ENCODE measurements around the gene TUBB2B. TPM values are rescaled to one million over a fixed set of nuclear protein-coding genes. Genes with fewer than 3 reads are reported as not detected.

The TUBB2B gene
- total RNA-seq = 2.4 and 5.7 TPM in 2 replicates

DNA sequence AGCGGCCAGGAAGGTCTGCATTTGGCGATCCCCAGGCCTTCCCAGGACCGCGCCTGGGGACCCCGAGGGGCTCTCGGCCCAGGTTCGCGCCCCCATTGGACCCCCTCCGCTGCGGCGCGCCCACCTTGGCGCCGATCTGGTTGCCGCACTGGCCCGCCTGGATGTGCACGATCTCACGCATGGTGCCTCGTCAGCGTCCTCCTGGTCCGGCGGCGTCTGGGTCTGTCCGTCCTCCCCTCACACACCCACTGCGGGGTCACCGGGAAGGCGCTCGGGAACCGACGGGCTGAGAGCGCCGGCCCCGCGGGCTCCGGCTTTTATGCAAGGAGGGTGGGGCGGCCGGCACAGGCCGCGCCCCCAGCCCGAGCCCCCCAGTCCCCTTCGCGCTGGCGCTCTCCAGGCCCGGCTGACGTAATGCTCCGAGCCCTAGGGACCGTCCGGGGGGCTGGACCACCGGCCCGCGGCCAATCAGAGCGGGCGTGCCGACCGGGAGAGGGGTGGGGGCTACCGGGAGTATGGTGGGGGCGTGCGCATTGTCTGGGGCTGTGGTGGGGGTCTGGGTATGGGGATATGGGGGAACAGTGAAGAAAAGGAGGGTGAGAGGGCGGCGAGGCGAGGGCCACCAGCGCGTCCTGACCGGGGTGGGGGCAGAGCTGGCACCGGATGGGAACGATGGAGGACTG, at the start of gene TUBB2B:
Gene TUBB2B, minus strand, starts transcription at position 291 of the 683 bp plus-strand sequence. Its CDS starts 110 bp downstream, at position 181.
- DNase-seq (ENCODE audit: low read depth, low spot score) = no peak

DNA sequence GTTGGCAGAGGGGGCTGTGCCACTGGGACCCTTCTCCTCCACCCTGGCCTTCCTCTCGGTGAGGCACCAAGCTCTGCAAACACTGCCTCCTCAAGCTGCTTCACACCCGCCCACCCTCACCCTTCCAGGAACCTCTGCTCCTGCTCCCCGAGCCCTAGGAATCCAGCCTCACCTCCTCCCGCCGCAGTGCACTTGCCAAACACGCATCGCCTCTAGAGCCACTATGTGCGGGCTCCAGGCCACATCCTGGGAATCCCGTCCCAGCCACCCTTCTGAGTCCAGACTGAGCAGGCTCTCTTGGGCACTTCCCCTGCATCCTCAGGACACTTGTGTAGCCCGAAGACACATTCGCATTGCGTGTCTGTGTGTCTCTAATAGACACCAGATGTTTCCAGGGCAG, 49.8 kb upstream of the TUBB2B start:
- no peak for DNase-seq (ENCODE audit: low read depth, low spot score)

DNA sequence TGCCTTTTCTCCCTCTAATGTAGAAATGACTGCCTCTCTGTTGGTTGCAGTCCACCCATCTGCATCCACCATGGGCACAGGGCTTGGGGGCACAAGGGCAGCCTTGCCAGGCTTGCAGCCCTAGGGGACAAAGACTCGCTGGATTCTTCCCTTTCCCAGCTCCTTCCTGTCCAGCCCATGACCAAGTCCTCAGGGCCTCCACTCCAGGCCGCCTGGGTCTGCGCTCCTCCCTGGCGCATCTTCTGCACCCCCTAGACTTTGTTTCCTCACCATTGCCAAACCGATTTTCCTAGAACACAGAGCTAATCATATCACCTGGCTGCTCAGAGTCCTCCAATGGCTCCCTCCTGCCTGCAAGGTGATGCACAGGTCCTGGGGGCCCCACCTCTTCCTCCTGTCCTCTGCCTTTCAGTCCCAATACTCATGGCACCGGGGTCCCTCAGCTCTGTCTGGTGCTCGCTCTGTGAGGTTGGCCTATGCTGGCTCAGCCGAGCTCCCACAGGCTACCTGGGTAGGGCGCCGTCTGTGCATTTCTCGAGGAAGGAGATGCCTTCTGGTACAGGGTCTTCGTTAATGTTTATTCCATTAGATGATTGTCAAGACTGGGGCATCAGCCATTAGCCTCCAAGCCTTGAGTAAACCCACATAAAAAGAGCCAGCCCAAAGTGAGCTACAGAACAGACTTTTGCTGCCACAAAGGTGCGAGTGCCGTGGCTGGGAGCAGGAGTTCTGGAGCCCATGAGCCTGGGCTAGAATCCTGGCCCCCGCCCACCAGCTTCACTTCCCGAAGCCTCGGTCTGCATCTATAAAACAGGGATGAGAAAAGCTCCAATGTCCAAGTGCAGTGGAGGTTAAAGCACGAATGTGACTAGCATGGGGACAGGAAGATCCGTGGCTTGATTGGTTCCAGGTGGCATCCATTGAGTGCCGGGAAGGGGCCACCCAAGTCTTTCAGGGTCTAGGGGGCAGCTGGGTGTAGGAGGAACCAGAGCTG, 49.0 kb upstream of the TUBB2B start:
- DNase-seq (ENCODE audit: low read depth, low spot score) = no peak

- DNase-seq (ENCODE audit: low read depth, low spot score) = no peak
Measured at GRCh38 chr6:3273707-3274521, 46.5 kb upstream of the TUBB2B start.

GRCh38 chr6:3272911-3273547, 45.6 kb upstream of the TUBB2B start:
- DNase-seq (ENCODE audit: low read depth, low spot score) = no peak

- no peak for DNase-seq (ENCODE audit: low read depth, low spot score)
Measured at GRCh38 chr6:3271756-3272155, 44.3 kb upstream of the TUBB2B start.

GRCh38 chr6:3270258-3270657, 42.8 kb upstream of the TUBB2B start:
- no peak for DNase-seq (ENCODE audit: low read depth, low spot score)

- DNase-seq (ENCODE audit: low read depth, low spot score) = no peak
Measured at GRCh38 chr6:3269281-3269975, 42.0 kb upstream of the TUBB2B start.

- DNase-seq (ENCODE audit: low read depth, low spot score) = no peak
Measured at GRCh38 chr6:3268680-3269079, 41.2 kb upstream of the TUBB2B start.

DNA sequence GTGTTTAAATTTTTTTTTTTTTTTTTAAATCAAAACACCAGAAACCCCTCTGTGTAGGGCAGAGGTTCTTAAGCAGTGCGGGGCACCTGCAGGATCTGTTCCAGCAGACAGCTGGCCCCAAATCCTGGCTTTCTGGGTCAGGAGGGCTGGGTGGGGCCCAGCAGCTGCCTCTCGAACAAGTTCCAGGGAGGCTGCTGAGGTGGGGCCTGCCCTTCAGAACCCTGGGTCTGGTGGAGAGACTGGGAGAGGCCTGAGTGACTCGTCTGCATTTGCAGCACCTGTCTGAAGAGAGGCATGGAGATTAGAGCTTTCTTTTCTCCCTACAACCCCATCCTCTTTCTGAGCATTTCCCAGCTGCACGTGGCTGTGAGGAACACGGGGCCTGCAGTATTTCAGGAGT, 39.7 kb upstream of the TUBB2B start:
- no peak for DNase-seq (ENCODE audit: low read depth, low spot score)

GRCh38 chr6:3266170-3266569, 38.7 kb upstream of the TUBB2B start:
- DNase-seq (ENCODE audit: low read depth, low spot score) = no peak

- DNase-seq (ENCODE audit: low read depth, low spot score) = no peak
Measured at GRCh38 chr6:3265671-3266070, 38.2 kb upstream of the TUBB2B start.

- no peak for DNase-seq (ENCODE audit: low read depth, low spot score)
Measured at GRCh38 chr6:3264356-3264755, 36.9 kb upstream of the TUBB2B start.

DNA sequence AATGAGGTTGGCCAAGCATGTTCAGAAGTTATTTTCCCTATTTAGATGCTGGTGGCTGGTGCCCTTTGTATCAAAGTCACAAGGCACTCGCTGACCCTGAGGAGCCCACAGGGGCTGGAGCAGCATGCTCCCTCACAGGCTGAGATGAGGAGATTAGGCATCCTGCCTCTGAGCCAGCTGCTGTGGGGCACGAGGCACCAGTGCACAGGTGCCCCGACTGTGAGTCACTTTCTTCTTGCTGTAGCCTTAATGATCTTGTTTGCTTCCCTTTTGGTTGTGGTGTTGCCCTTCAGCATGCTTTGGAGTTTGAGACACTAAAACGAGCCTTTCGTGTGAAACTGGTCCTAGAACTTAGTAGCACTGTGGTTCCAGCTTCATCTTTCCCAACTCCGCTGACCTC, 35.6 kb upstream of the TUBB2B start:
- DNase-seq (ENCODE audit: low read depth, low spot score) = no peak

DNA sequence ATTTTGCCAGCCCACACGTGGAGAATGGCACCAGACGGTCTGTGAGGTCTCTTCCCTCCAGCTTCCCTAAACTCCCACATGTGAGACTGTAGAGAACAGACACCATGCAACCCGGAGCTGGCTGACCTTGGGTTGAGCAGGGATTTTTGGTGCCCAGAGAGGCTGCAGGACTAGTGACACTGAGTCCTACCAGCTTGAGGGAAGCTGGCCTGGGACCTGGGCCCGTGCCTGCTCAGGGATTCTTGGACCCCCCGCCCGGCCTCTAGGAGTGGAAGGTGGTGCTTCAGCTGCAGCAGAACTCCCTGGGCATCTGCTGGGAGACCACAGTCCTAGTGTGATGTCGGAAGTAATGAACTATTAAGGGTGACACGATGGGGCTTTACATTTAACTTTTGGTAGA, 34.5 kb upstream of the TUBB2B start:
- DNase-seq (ENCODE audit: low read depth, low spot score) = no peak

- DNase-seq (ENCODE audit: low read depth, low spot score) = no peak
Measured at GRCh38 chr6:3261518-3261820, 34.0 kb upstream of the TUBB2B start.

DNA sequence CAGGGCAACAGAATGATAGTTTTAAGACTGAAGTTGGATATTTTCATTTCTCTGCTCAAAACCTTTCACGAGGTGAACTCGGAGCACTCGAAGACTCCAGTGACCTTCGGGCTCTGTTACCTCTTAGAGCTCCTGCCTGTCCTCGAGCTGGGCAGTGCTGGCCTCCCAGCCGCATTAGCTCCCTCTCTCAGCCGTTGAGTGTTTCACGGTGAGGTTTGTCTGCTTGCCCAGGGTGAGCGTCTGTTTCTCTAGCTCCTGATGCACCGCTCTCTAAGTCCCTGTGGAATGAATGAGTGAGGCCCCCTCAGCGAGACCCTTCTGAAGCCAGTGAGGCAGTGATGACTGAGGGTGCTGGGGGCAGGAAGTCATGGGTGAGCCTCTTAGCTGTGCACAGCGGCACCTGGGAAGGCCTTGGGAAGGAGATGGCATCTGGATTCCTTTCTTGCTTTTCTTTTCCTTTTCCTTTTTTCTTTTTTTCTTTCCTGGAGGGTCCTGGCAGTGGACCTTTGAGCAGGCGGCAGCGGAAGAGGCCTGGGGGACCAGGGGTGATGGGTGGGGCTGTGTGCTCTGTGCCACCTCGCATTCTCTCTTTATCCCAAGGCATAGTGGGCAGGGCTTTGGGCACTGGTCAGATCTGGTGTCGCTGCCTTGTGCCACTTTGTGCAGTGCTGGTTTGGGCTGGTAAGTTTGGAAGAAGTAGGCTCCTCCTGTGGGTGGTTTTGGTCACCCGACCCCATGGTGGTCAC, 33.5 kb upstream of the TUBB2B start:
- no peak for DNase-seq (ENCODE audit: low read depth, low spot score)

DNA sequence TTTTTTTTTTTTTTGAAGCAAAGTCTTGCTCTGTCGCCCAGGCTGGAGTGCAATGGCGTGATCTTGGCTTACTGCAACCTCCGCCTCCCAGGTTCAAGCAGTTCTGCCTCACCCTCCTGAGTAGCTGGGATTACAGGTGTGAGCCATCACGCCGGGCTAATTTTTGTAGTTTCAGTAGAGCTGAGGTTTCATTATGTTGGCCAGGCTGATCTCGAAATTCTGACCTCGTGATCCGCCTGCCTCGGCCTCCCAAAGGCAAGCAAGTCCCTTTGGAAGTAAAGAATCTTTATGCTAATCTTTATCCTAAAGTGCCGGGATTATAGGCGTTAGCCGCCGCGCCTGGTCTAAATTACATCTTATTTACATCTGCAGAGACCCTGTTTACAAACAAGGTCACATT, 32.8 kb upstream of the TUBB2B start:
- DNase-seq (ENCODE audit: low read depth, low spot score) = no peak

GRCh38 chr6:3259491-3259958, 32.1 kb upstream of the TUBB2B start:
- DNase-seq (ENCODE audit: low read depth, low spot score) = no peak
